22Rv1 (cell line): ENCODE results near the gene LGR6.

ENCODE experiments used
- ZFX ChIP-seq: fragments of 450-650 bp; IDR thresholded peaks from 2 replicates; pipeline ENCODE4 v1.6.1; 2017; ENCODE audit warnings: antibody characterized with exemption, borderline replicate concordance
- TF ChIP-seq, protein P1 (sequence below): fragments of 450-650 bp; IDR thresholded peaks from 2 replicates; pipeline ENCODE4 v1.5.1; 2017; ENCODE audit warnings: mild to moderate bottlenecking

DNA sequence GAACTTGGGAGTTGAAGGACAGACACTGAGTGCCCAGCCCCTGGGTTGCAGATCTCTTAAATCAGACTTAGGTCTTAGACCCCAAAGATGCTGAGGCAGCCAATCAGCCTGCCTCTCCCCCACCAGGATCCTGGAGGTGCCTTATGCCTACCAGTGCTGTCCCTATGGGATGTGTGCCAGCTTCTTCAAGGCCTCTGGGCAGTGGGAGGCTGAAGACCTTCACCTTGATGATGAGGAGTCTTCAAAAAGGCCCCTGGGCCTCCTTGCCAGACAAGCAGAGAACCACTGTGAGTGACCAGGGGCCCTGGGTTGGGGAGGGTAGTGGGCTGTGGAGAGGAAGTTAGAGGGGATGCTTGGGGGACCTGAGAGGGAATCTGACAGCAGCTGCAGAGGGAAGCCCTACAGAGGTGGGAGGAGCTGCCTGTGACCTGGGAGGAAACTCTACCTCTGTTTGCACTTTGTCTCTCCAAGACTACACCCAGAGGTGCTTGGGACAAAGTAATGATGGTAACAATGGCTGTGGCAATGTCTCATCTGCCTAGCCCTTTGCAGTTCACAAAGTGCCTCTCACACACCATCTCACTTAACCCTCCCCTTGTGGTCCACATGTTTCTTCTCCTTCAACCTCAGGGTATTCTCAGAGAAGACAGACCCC lies 116.6 kb downstream of the LGR6 start:
- TF ChIP-seq, protein P1, sequence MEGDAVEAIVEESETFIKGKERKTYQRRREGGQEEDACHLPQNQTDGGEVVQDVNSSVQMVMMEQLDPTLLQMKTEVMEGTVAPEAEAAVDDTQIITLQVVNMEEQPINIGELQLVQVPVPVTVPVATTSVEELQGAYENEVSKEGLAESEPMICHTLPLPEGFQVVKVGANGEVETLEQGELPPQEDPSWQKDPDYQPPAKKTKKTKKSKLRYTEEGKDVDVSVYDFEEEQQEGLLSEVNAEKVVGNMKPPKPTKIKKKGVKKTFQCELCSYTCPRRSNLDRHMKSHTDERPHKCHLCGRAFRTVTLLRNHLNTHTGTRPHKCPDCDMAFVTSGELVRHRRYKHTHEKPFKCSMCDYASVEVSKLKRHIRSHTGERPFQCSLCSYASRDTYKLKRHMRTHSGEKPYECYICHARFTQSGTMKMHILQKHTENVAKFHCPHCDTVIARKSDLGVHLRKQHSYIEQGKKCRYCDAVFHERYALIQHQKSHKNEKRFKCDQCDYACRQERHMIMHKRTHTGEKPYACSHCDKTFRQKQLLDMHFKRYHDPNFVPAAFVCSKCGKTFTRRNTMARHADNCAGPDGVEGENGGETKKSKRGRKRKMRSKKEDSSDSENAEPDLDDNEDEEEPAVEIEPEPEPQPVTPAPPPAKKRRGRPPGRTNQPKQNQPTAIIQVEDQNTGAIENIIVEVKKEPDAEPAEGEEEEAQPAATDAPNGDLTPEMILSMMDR: no peak
- no peak for TF ChIP-seq ZFX
